Smooth muscle cell (in vitro differentiated cells): ENCODE measurements around the gene TRPM1. TPM values are rescaled to one million over a fixed set of nuclear protein-coding genes. Genes with fewer than 3 reads are reported as not detected.

Source experiments
- DNase-seq: peaks from one replicate; lab custom pipeline; 2025; ENCODE audit not compliant: unreplicated experiment; lab: John Stamatoyannopoulos, UW
- H2AFZ ChIP-seq: fragments of 200-600 bp; sonication (generic); 2 replicates; pipeline ENCODE4 v1.6.0; 2016; ENCODE audit warnings: antibody characterized with exemption, low read depth, mild to moderate bottlenecking
- H3F3A ChIP-seq: fragments of 200-600 bp; sonication (generic); 2 replicates; pipeline ENCODE4 v1.6.0; 2017; ENCODE audit warnings: antibody characterized with exemption, low read depth
- H3K27ac ChIP-seq: fragments of 200-600 bp; sonication (generic); 2 replicates; pipeline ENCODE4 v1.5.1; 2016; ENCODE audit warnings: low read depth, mild to moderate bottlenecking
- H3K27me3 ChIP-seq: fragments of 200-600 bp; sonication (generic); 2 replicates; pipeline ENCODE4 v1.6.1; 2016; ENCODE audit warnings: low read depth, mild to moderate bottlenecking
- H3K36me3 ChIP-seq: fragments of 200-600 bp; sonication (generic); 2 replicates; pipeline ENCODE4 v1.5.1; 2016; ENCODE audit warnings: low read depth
- H3K4me1 ChIP-seq: fragments of 200-600 bp; sonication (generic); 2 replicates; pipeline ENCODE4 v1.5.1; 2016; ENCODE audit warnings: low read depth
- H3K4me2 ChIP-seq: fragments of 200-600 bp; sonication (generic); 2 replicates; pipeline ENCODE4 v1.6.0; 2016; ENCODE audit warnings: mild to moderate bottlenecking
- H3K4me3 ChIP-seq: fragments of 200-600 bp; sonication (generic); 2 replicates; pipeline ENCODE4 v1.5.1; 2016; ENCODE audit warnings: mild to moderate bottlenecking
- H3K79me2 ChIP-seq: fragments of 200-600 bp; sonication (generic); 2 replicates; pipeline ENCODE4 v1.6.0; 2016; ENCODE audit warnings: low read depth, mild to moderate bottlenecking
- H3K9ac ChIP-seq: fragments of 200-600 bp; sonication (generic); 2 replicates; pipeline ENCODE4 v1.6.0; 2016; ENCODE audit warnings: low read depth
- H3K9me3 ChIP-seq: fragments of 200-600 bp; sonication (generic); replicated peaks from 2 replicates; pipeline ENCODE4 v1.5.1; 2016; ENCODE audit warnings: low read depth
- H4K20me1 ChIP-seq: fragments of 200-600 bp; sonication (generic); 2 replicates; pipeline ENCODE4 v1.6.0; 2016; ENCODE audit warnings: low read depth
- CTCF ChIP-seq: fragments of 200-600 bp; sonication (generic); IDR thresholded peaks from 2 replicates; pipeline ENCODE4 v1.5.1; 2017; ENCODE audit warnings: borderline replicate concordance, mild to moderate bottlenecking, antibody characterized with exemption; ENCODE audit not compliant: insufficient read depth, poor library complexity, severe bottlenecking
- whole genome bisulfite sequencing: methylation state at CpG from one replicate; pipeline ENCODE4 v1.1.7; 2016; ENCODE audit warnings: low lambda C conversion rate; 5-methylcytosine and 5-hydroxymethylcytosine counted together
- polyA plus RNA-seq: library from polyadenylated mRNA; unstranded; fragments of >200 nt; fragmentation: Nextera tagmentation; extraction: Ambion mirVana; gene quantifications from 2 replicates; pipeline ENCODE4 v1.2.1, GENCODE V29; 2016
- total RNA-seq: library from RNA; depleted of rRNA; stranded (reverse); fragments of >200 nt; gene quantifications from 2 replicates; pipeline ENCODE4 v1.2.3, GENCODE V29; 2014

TRPM1 gene
- total and polyA plus RNA-seq, 2 experiments from 2014 or later = not detected

GRCh38 chr15:30958219-30958618 is 143.3 kb downstream of the TRPM1 start:
- no peak for DNase-seq

GRCh38 chr15:30956216-30957124 is 145.1 kb downstream of the TRPM1 start:
- Histone ChIP-seq H3F3A (peaks cover 11% of the 10 kb centered on the region), H3K4me2 (no peak overlapping the region), H4K20me1 (no peaks in the 10 kb centered on the region), H2AFZ (no peak overlapping the region), H3K4me1 (no peaks in the 10 kb centered on the region), H3K27ac (peak overlapping the region; percentile 11), H3K27me3 (no peaks in the 10 kb centered on the region), H3K36me3 (peaks cover 16% of the 10 kb centered on the region), H3K9ac (no peak overlapping the region), H3K9me3 (no peaks in the 10 kb centered on the region), H3K79me2 (no peaks in the 10 kb centered on the region), H3K4me3 (no peak overlapping the region)
- WGBS = 88% methylated on average over 6 of the region's 6 CpGs
- TF ChIP-seq CTCF = no peak
- DNase-seq = no peak

More at GRCh38 chr15:30958219-30958618, 143.3 kb downstream of the TRPM1 start:
- Histone ChIP-seq H2AFZ (no peak overlapping the region), H3K9ac (no peak overlapping the region), H3F3A (peaks cover 11% of the 10 kb centered on the region), H3K79me2 (no peaks in the 10 kb centered on the region), H4K20me1 (peaks cover 7% of the 10 kb centered on the region), H3K4me1 (no peaks in the 10 kb centered on the region), H3K4me2 (no peak overlapping the region), H3K36me3 (peaks cover 4% of the 10 kb centered on the region), H3K9me3 (no peaks in the 10 kb centered on the region), H3K27me3 (no peaks in the 10 kb centered on the region), H3K4me3 (no peak overlapping the region), H3K27ac (no peak overlapping the region)
- WGBS = 88% methylated on average over 5 of the region's 5 CpGs
- TF ChIP-seq CTCF = no peak

- Histone ChIP-seq H2AFZ (no peak overlapping the region), H3K4me2 (no peak overlapping the region), H3K4me3 (no peak overlapping the region), H3K9me3 (no peaks in the 10 kb centered on the region), H3K4me1 (no peaks in the 10 kb centered on the region), H3K27me3 (no peaks in the 10 kb centered on the region), H3K79me2 (peaks cover under 1% of the 10 kb centered on the region), H3K36me3 (peaks cover 31% of the 10 kb centered on the region), H4K20me1 (no peaks in the 10 kb centered on the region), H3F3A (peaks cover 11% of the 10 kb centered on the region), H3K9ac (no peak overlapping the region), H3K27ac (no peak overlapping the region)
- 91% methylated on average over 1 of the region's 1 CpG for WGBS
- no peak for DNase-seq
- TF ChIP-seq CTCF = no peak
Measured at GRCh38 chr15:30954674-30955073, 146.9 kb downstream of the TRPM1 start.
